Adrenal gland (tissue), 5 donors: Measurements from ENCODE around the gene MAGI1.

Source experiments
- CTCF ChIP-seq, 6 experiments: fragments of 450-650 bp in 4 of 6; fragments of 200-600 bp in 2 of 6; sonication (generic) in 1 of 6; IDR thresholded peaks; 1 replicate in 5 of 6; 2 replicates in 1 of 6; pipeline versions ENCODE4 v1.5.1 to v1.8.0; 2016 to 2021; ENCODE audit warnings: antibody characterized with exemption in 6 of 6, mild to moderate bottlenecking in 2 of 6, moderate library complexity in 1 of 6
- POLR2A ChIP-seq, 2 donors: fragments of 450-650 bp; IDR thresholded peaks; one replicate each; pipeline ENCODE4 v1.6.1; 2017; ENCODE audit warnings: antibody characterized with exemption in 2 of 2, mild to moderate bottlenecking in 2 of 2, moderate library complexity in 1 of 2
- donor health status: DM: no; HTN: no; CAD: no.

- TF ChIP-seq POLR2A (IDR thresholded peaks at IDR 0.05) (no peak), CTCF (IDR thresholded peaks at IDR 0.05) (no peak)
Measured at GRCh38 chr3:65886391-65886790, 152.3 kb downstream of the MAGI1 start.
